Uterus (tissue), 2 donors: ENCODE results near the gene CSTB.

Experiments used
- POLR2A ChIP-seq, 2 donors: fragments of 450-650 bp; IDR thresholded peaks; one replicate each; pipeline ENCODE4 v1.6.1; 2016; ENCODE audit warnings: antibody characterized with exemption in 2 of 2, mild to moderate bottlenecking in 1 of 2, moderate library complexity in 1 of 2
- TF ChIP-seq, protein P1 (sequence below), 4 experiments: fragments of 200-600 bp in 2 of 4; fragments of 450-650 bp in 2 of 4; sonication (generic) in 2 of 4; IDR thresholded peaks; one replicate each; pipeline ENCODE4 v1.5.1; 2016 to 2019; ENCODE audit warnings: antibody characterized with exemption in 4 of 4, mild to moderate bottlenecking in 2 of 4, moderate library complexity in 1 of 4

DNA sequence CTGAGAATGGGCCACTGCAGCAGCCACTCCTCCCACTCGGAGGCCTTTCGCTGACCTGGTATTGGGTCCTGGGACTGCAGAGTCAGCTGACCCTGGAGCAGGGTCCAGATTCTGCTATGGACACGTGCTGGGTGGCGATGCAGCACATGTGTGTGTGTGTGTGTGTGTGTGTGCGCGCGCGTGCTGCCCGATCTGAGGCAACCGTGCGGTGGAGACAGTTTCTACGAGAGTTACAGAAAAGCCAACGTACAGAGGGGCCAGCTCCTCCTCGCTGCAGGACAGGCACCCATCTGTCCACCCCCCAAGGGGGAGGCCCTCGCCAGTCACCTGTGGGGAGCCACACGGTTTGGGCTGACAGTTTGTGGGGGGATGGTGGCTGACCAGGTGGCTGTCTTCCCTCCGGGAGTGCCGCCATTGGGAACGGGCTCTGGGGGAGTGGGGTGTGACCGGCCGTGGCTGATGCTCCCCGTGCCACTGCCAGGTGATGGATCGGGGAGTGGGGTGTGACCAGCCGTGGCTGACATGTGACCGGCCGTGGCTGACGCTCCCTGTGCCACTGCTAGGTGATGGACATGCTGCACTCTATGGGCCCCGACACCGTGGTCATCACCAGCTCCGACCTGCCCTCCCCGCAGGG is 24.0 kb downstream of the CSTB start:
- no peak for TF ChIP-seq POLR2A (IDR thresholded peaks at IDR 0.05)
- TF ChIP-seq, protein P1, sequence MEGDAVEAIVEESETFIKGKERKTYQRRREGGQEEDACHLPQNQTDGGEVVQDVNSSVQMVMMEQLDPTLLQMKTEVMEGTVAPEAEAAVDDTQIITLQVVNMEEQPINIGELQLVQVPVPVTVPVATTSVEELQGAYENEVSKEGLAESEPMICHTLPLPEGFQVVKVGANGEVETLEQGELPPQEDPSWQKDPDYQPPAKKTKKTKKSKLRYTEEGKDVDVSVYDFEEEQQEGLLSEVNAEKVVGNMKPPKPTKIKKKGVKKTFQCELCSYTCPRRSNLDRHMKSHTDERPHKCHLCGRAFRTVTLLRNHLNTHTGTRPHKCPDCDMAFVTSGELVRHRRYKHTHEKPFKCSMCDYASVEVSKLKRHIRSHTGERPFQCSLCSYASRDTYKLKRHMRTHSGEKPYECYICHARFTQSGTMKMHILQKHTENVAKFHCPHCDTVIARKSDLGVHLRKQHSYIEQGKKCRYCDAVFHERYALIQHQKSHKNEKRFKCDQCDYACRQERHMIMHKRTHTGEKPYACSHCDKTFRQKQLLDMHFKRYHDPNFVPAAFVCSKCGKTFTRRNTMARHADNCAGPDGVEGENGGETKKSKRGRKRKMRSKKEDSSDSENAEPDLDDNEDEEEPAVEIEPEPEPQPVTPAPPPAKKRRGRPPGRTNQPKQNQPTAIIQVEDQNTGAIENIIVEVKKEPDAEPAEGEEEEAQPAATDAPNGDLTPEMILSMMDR (IDR thresholded peaks at IDR 0.05), result no peak
